Left lung (tissue), 10 donors: ENCODE measurements around the gene EXTL1. TPM values are rescaled to one million over a fixed set of nuclear protein-coding genes. Genes with fewer than 3 reads are reported as not detected.

Source experiments
- ATAC-seq: fragments of 200-7000 bp; cut with Tn5 transposase; one replicate; pipeline ENCODE4 v1.9.1; 2020; ENCODE audit warnings: moderate library complexity
- DNase-seq, 4 donors: peaks; one replicate each; pipeline ENCODE4 v3.0.0-alpha.2; 2013 to 2020
- H3K27ac ChIP-seq, 2 donors: fragments of 200-600 bp; sonication (generic) in 1 of 2; one replicate each; pipeline versions ENCODE4 v1.5.0 to v1.8.0; 2020 to 2021
- H3K27me3 ChIP-seq, 2 donors: fragments of 200-600 bp; sonication (generic) in 1 of 2; one replicate each; pipeline versions ENCODE4 v1.5.0 to v1.8.0; 2020 to 2021
- H3K36me3 ChIP-seq, 2 donors: fragments of 200-600 bp; sonication (generic) in 1 of 2; one replicate each; pipeline versions ENCODE4 v1.5.0 to v1.8.0; 2020 to 2021
- H3K4me1 ChIP-seq, 2 donors: fragments of 200-600 bp; one replicate each; pipeline ENCODE4 v1.8.0; 2021
- H3K4me3 ChIP-seq, 2 donors: fragments of 200-600 bp; sonication (generic) in 1 of 2; one replicate each; pipeline versions ENCODE4 v1.5.0 to v1.8.0; 2020 to 2021; ENCODE audit warnings: mild to moderate bottlenecking in 1 of 2
- H3K9me3 ChIP-seq, 2 donors: fragments of 200-600 bp; sonication (generic) in 1 of 2; one replicate each; pipeline versions ENCODE4 v1.5.0 to v1.8.0; 2020 to 2021
- intact Hi-C, 2 donors: fragments of 100-400 bp; cut with DNase I; formaldehyde crosslinking; loops; one replicate each; pipeline versions ENCODE4 v1.11.2 to v1.14.2; 2022
- polyA plus RNA-seq, 6 donors: library from polyadenylated mRNA; unstranded; fragments of 120-200 nt; gene quantifications; one replicate each; pipeline ENCODE4 v1.2.1, GENCODE V29; 2013; ENCODE audit not compliant: insufficient read length in 6 of 6
- total RNA-seq, 2 donors: library from RNA; stranded (reverse); fragmentation: NEBNext Ultra II Directional; extraction: Animal tissue kit (Norgen Biotek cat#: 25700); gene quantifications; one replicate each; pipeline ENCODE4 v1.2.1, GENCODE V29; 2021
- TF ChIP-seq, protein P1 (sequence below), 2 donors: fragments of 200-600 bp; sonication (generic) in 1 of 2; IDR thresholded peaks; one replicate each; pipeline versions ENCODE4 v1.5.0 to v1.8.0; 2021; ENCODE audit warnings: antibody characterized with exemption in 2 of 2
- donor health status: DM: no; HTN: yes; CAD: no.
- donor health status: DM: no; HTN: no; CAD: no.

The EXTL1 gene
- total and polyA plus RNA-seq, 8 donors, result 0.13 to 1.0 (median 0.79) TPM

DNA sequence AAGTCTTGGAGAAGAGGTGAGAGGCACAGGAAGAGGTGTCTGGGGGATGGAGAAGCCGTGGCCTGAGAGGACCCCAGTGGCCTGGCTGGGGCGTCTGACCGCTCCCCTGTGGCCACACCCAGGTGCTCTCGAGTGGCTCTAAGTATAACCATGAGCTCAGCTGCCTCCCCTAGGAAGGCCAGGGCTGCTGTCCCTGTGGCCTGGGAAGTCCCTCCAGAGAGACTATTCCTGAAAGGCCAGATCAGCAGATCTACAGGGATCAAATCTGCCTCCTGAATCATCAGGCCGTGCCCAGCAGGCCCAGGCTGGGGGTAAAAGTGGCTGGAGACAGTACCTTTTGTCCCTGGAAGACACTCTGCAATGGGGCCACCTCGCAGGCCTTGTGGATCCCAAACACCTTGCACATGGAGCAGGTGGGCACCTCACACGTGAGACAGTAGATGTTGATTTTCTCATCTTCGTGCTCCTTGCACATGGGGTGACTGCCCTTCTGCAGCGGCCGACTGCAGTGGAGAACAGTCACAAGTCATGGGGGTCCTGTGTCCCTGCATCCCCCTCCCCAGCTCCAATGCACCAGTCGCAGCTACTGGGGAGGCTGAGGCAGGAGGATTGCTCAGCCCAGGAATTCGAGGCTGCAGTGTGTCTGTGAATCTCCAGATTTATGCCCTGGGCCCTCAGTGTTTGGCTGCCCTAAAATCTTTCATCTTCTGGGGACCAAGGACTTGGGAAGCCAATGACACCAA is 39.4 kb downstream of the EXTL1 start:
- TF ChIP-seq, protein P1, sequence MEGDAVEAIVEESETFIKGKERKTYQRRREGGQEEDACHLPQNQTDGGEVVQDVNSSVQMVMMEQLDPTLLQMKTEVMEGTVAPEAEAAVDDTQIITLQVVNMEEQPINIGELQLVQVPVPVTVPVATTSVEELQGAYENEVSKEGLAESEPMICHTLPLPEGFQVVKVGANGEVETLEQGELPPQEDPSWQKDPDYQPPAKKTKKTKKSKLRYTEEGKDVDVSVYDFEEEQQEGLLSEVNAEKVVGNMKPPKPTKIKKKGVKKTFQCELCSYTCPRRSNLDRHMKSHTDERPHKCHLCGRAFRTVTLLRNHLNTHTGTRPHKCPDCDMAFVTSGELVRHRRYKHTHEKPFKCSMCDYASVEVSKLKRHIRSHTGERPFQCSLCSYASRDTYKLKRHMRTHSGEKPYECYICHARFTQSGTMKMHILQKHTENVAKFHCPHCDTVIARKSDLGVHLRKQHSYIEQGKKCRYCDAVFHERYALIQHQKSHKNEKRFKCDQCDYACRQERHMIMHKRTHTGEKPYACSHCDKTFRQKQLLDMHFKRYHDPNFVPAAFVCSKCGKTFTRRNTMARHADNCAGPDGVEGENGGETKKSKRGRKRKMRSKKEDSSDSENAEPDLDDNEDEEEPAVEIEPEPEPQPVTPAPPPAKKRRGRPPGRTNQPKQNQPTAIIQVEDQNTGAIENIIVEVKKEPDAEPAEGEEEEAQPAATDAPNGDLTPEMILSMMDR (IDR thresholded peaks at IDR 0.05), result no peak
- H3K36me3 ChIP-seq, result no peaks in the 10 kb centered on the region
- intact Hi-C loops, result no loop called here
- H3K9me3 ChIP-seq, result no peaks in the 10 kb centered on the region
- H3K4me3 ChIP-seq, result no peak overlapping the region
- H3K27ac ChIP-seq, result no peak overlapping the region
- peaks cover 0 to 7% of the 10 kb centered on the region in 2 donors for H3K27me3 ChIP-seq
- no peaks in the 10 kb centered on the region for H3K4me1 ChIP-seq
- DNase-seq, result no peak
- ATAC-seq, result no peak

DNA sequence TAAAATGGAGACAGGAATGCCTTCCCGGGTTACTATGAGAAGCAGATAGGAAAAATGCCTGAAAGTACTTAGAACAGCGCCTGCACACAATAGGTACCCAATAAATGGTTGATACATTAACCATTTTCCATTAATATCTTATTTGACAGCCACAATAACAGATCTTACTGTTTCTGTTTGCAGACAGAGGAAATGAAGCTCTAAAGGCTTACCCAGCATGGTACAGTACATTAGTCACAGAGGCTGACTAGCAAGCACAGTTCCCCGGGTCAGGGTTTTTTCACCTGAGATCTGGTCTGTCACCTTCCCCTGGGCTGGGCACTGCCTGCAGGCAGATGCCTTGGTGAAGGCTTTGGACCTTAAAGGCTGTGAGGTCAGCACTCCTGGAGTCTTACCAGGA is 43.0 kb downstream of the EXTL1 start:
- H3K4me3 ChIP-seq, result no peak overlapping the region
- H3K4me1 ChIP-seq, result no peaks in the 10 kb centered on the region
- ATAC-seq (no peak), DNase-seq (no peak)
- intact Hi-C loops, result no loop called here
- H3K9me3 ChIP-seq, result no peaks in the 10 kb centered on the region
- no peaks in the 10 kb centered on the region for H3K36me3 ChIP-seq
- peaks cover 0 to 34% of the 10 kb centered on the region in 2 donors for H3K27me3 ChIP-seq
- no peak overlapping the region for H3K27ac ChIP-seq
- TF ChIP-seq, protein P1 (IDR thresholded peaks at IDR 0.05), result no peak

DNA sequence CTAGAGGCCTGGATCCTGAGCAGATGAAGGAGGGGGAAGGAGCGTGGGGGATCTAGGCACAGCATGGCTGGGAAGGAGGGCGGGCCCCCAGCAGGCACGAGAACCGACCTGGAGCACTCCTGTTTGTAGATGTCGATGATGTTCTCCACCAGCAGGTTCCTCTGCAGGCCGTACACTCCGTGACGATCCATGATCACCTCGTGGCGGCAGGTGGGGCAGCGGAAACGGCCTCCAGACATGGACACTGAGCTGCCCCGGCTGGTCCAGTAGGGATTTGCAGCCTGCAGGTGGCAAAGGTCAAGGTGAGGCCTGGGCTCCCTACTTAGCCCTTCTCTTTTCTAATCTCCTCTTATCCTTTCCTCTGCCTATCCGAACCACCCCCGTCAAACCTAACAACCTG is 44.6 kb downstream of the EXTL1 start:
- DNase-seq, result no peak
- intact Hi-C loops, result no loop called here

DNA sequence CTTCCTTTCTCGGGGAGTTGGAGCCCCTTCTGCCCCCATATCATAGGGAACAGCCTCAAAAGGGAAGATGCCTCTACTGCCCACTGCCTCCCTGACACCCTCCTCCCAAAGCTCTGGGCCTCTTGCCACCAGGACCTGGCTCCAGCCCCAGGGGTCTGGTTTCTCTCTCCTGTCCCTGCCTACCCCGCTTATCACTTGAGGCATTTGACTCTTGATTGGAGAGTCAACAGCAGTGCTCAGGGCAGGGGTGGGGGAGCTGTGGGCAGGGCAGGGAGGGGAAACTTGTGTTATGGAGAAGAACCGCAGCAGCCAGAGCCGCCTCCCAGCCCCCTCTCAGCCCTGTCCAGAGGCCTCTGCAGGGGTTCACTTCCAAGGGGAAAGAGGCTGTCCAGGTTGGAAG is 45.3 kb downstream of the EXTL1 start:
- intact Hi-C loops, result no loop called here
- H3K4me3 ChIP-seq, result no peak overlapping the region
- no peak overlapping the region for H3K27ac ChIP-seq
- ATAC-seq (no peak), DNase-seq (no peak)
- TF ChIP-seq, protein P1 (IDR thresholded peaks at IDR 0.05), result no peak
- peaks cover 0 to 34% of the 10 kb centered on the region in 2 donors for H3K27me3 ChIP-seq
- H3K36me3 ChIP-seq, result no peaks in the 10 kb centered on the region
- no peaks in the 10 kb centered on the region for H3K9me3 ChIP-seq
- H3K4me1 ChIP-seq, result no peaks in the 10 kb centered on the region

More for the DNA sequence above, 44.6 kb downstream of the EXTL1 start:
- ATAC-seq, result no peak
- no peaks in the 10 kb centered on the region for H3K36me3 ChIP-seq
- H3K4me3 ChIP-seq, result no peak overlapping the region
- peaks cover 0 to 34% of the 10 kb centered on the region in 2 donors for H3K27me3 ChIP-seq
- no peak overlapping the region for H3K27ac ChIP-seq
- H3K4me1 ChIP-seq, result no peaks in the 10 kb centered on the region
- TF ChIP-seq, protein P1 (IDR thresholded peaks at IDR 0.05), result no peak
- H3K9me3 ChIP-seq, result no peaks in the 10 kb centered on the region

DNA sequence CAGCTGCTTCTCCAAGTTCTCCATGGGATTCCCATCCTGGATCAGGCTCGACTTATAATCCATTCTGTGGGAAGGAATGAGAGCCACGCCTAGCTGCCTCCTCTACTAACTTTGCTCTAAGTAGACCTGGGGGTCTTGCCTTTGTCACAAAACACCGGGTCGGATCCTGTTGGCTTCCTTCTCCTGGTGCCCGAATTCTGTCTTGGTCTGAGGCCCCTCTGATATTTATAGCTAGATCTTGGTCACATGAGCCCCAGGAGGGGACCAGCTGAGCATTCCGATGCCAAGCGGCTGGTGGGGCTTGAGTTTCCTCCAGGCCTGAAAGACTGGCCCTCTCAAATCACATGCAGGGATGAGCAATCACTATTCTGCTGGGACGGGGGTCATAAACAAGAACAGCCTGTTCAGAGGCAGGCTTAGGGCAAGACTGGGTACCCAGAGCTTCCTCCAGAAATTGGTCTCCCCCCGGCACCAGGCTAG is 45.9 kb downstream of the EXTL1 start, which contains the start of gene TRIM63:
TRIM63 (minus strand) TSS at position 199 of the 480 bp plus-strand sequence; CDS start at position 63, 136 bp downstream.
- H3K36me3 ChIP-seq, result no peaks in the 10 kb centered on the region
- H3K27ac ChIP-seq, result no peak within 1 kb of the TSS
- peaks cover 2 to 36% of the 10 kb centered on the region in 2 donors for H3K27me3 ChIP-seq
- TF ChIP-seq, protein P1 (IDR thresholded peaks at IDR 0.05), result no peak
- H3K9me3 ChIP-seq, result no peaks in the 10 kb centered on the region
- H3K4me1 ChIP-seq, result no peaks in the 10 kb centered on the region
- ATAC-seq (no peak), DNase-seq (no peak)
- no peak within 1 kb of the TSS for H3K4me3 ChIP-seq
- intact Hi-C loops, result no loop called here
